Measurements from ENCODE around the gene RPL15. TPM values are rescaled to one million over a fixed set of nuclear protein-coding genes. Genes with fewer than 3 reads are reported as not detected.
"Not testable (repeated sequence)": the region's sequence is repeated elsewhere in the genome, so short reads cannot be mapped to it uniquely, and the experiment has no call there.

The RPL15 gene
- 3,420 TPM for total RNA-seq (ENCODE audit: insufficient read depth, low replicate concordance)

- DNase-seq (ENCODE audit: low spot score): peak; percentile 99
Measured at GRCh38 chr3:23916886-23917678, at the start of gene RPL15, which contains the start of gene NKIRAS1. TSS of gene RPL15 (plus strand) at chr3:23917132. CDS start at chr3:23917860, 728 bp downstream. TSS of gene NKIRAS1 (minus strand) at chr3:23916990. CDS start at chr3:23910904, 6,086 bp downstream.

GRCh38 chr3:23867400-23867799 lies 49.5 kb upstream of the RPL15 start:
- no peak for DNase-seq (ENCODE audit: low spot score)

GRCh38 chr3:23867838-23868237 lies 49.1 kb upstream of the RPL15 start:
- no peak for DNase-seq (ENCODE audit: low spot score)

- peak; percentile 88 for DNase-seq (ENCODE audit: low spot score)
Measured at GRCh38 chr3:23869977-23870662, 46.8 kb upstream of the RPL15 start.

- not testable (repeated sequence) for DNase-seq (ENCODE audit: low spot score)
Measured at GRCh38 chr3:23870663-23871043, 46.3 kb upstream of the RPL15 start.

GRCh38 chr3:23871361-23871760 lies 45.6 kb upstream of the RPL15 start:
- DNase-seq (ENCODE audit: low spot score): not testable (repeated sequence)

GRCh38 chr3:23872330-23872729 lies 44.6 kb upstream of the RPL15 start:
- DNase-seq (ENCODE audit: low spot score): no peak

- no peak for DNase-seq (ENCODE audit: low spot score)
Measured at GRCh38 chr3:23873941-23874340, 43.0 kb upstream of the RPL15 start.

- peak; percentile 38 for DNase-seq (ENCODE audit: low spot score)
Measured at GRCh38 chr3:23874359-23875112, 42.4 kb upstream of the RPL15 start.

GRCh38 chr3:23875113-23875725 lies 41.7 kb upstream of the RPL15 start:
- no peak for DNase-seq (ENCODE audit: low spot score)

- DNase-seq (ENCODE audit: low spot score): no peak
Measured at GRCh38 chr3:23876923-23877322, 40.0 kb upstream of the RPL15 start.

GRCh38 chr3:23877329-23877980 lies 39.5 kb upstream of the RPL15 start:
- peak; percentile 25 for DNase-seq (ENCODE audit: low spot score)

GRCh38 chr3:23879485-23879884 lies 37.4 kb upstream of the RPL15 start:
- no peak for DNase-seq (ENCODE audit: low spot score)

- DNase-seq (ENCODE audit: low spot score): no peak
Measured at GRCh38 chr3:23880703-23881339, 36.1 kb upstream of the RPL15 start.

- not testable (repeated sequence) for DNase-seq (ENCODE audit: low spot score)
Measured at GRCh38 chr3:23881993-23882392, 34.9 kb upstream of the RPL15 start.

- DNase-seq (ENCODE audit: low spot score): no peak
Measured at GRCh38 chr3:23882487-23882918, 34.4 kb upstream of the RPL15 start.

- no peak for DNase-seq (ENCODE audit: low spot score)
Measured at GRCh38 chr3:23884481-23884880, 32.5 kb upstream of the RPL15 start.

GRCh38 chr3:23885210-23885609 lies 31.7 kb upstream of the RPL15 start:
- DNase-seq (ENCODE audit: low spot score): no peak

GRCh38 chr3:23886311-23886710 lies 30.6 kb upstream of the RPL15 start:
- no peak for DNase-seq (ENCODE audit: low spot score)

- peak; percentile 34 for DNase-seq (ENCODE audit: low spot score)
Measured at GRCh38 chr3:23888617-23889228, 28.2 kb upstream of the RPL15 start.
